H9 (cell line): ENCODE data around the gene CDIPT. TPM values are rescaled to one million over a fixed set of nuclear protein-coding genes. Genes with fewer than 3 reads are reported as not detected.

Source experiments
- DNase-seq: peaks from one replicate; pipeline ENCODE4 v3.0.0-alpha.2; 2017
- H2AFZ ChIP-seq: one replicate; pipeline ENCODE4 v1.6.1; 2013; ENCODE audit warnings: mild to moderate bottlenecking, low read length, control low read depth, moderate library complexity
- H2AK5ac ChIP-seq: 2 replicates; pipeline ENCODE4 v1.6.1; 2013; ENCODE audit warnings: low read length, control low read depth, mixed read lengths; ENCODE audit not compliant: insufficient read length
- H2BK120ac ChIP-seq: one replicate; pipeline ENCODE4 v1.6.1; 2013; ENCODE audit warnings: low read depth, mild to moderate bottlenecking, low read length, control low read depth, inconsistent platforms; ENCODE audit not compliant: poor library complexity, severe bottlenecking
- H2BK12ac ChIP-seq: 2 replicates; pipeline ENCODE4 v1.6.1; 2013; ENCODE audit warnings: low read length, control low read depth, mixed read lengths, low read depth; ENCODE audit not compliant: insufficient read length
- H2BK15ac ChIP-seq: 2 replicates; pipeline ENCODE4 v1.6.1; 2013; ENCODE audit warnings: low read depth, low read length, control low read depth
- H2BK20ac ChIP-seq: one replicate; pipeline ENCODE4 v1.6.1; 2013; ENCODE audit warnings: low read depth, mild to moderate bottlenecking, low read length, control low read depth, inconsistent platforms; ENCODE audit not compliant: poor library complexity, severe bottlenecking
- H2BK5ac ChIP-seq: 2 replicates; pipeline ENCODE4 v1.6.1; 2013; ENCODE audit warnings: low read length, control low read depth, mixed read lengths; ENCODE audit not compliant: insufficient read length
- H3K14ac ChIP-seq: 2 replicates; pipeline ENCODE4 v1.6.1; 2013; ENCODE audit warnings: low read length, control low read depth; ENCODE audit not compliant: insufficient read depth
- H3K18ac ChIP-seq: 2 replicates; pipeline ENCODE4 v1.6.1; 2013; ENCODE audit warnings: low read depth, mild to moderate bottlenecking, mixed read lengths, low read length, control low read depth; ENCODE audit not compliant: insufficient read length
- H3K23ac ChIP-seq: 2 replicates; pipeline ENCODE4 v1.6.1; 2013; ENCODE audit warnings: low read length, control low read depth, mixed read lengths, low read depth; ENCODE audit not compliant: insufficient read length
- H3K23me2 ChIP-seq: 2 replicates; pipeline ENCODE4 v1.6.1; 2013; ENCODE audit warnings: low read depth, mild to moderate bottlenecking, mixed read lengths, low read length, control low read depth; ENCODE audit not compliant: insufficient read length, poor library complexity, severe bottlenecking
- H3K27ac ChIP-seq: 2 replicates; pipeline ENCODE4 v1.5.1; 2013; ENCODE audit warnings: low read length, control low read depth, mixed read lengths, low read depth; ENCODE audit not compliant: insufficient read length
- H3K27me3 ChIP-seq: 2 replicates; pipeline ENCODE4 v1.6.1; 2013; ENCODE audit warnings: low read length, control low read depth, inconsistent platforms; ENCODE audit not compliant: insufficient read depth
- H3K4ac ChIP-seq: 2 replicates; pipeline ENCODE4 v1.6.1; 2013; ENCODE audit warnings: low read depth, mild to moderate bottlenecking, control low read depth, inconsistent platforms, low read length, moderate library complexity
- H3K4me1 ChIP-seq: 2 replicates; pipeline ENCODE4 v1.6.1; 2013; ENCODE audit warnings: low read length, control low read depth, inconsistent platforms; ENCODE audit not compliant: insufficient read depth
- H3K4me2 ChIP-seq: 2 replicates; pipeline ENCODE4 v1.6.1; 2013; ENCODE audit warnings: low read length, control low read depth, mixed read lengths; ENCODE audit not compliant: insufficient read length, insufficient read depth
- H3K56ac ChIP-seq: 2 replicates; pipeline ENCODE4 v1.6.1; 2013; ENCODE audit warnings: low read depth, mild to moderate bottlenecking, mixed read lengths, low read length, control low read depth; ENCODE audit not compliant: insufficient read length
- H3K79me1 ChIP-seq: 2 replicates; pipeline ENCODE4 v1.6.1; 2013; ENCODE audit warnings: low read depth, mild to moderate bottlenecking, moderate library complexity, low read length, control low read depth, inconsistent platforms; ENCODE audit not compliant: insufficient read depth, poor library complexity, severe bottlenecking
- H3K79me2 ChIP-seq: 2 replicates; pipeline ENCODE4 v1.6.1; 2013; ENCODE audit warnings: low read length, control low read depth, inconsistent platforms; ENCODE audit not compliant: insufficient read depth
- H3K9ac ChIP-seq: 2 replicates; pipeline ENCODE4 v1.6.1; 2013; ENCODE audit warnings: low read length, control low read depth, mixed read lengths; ENCODE audit not compliant: insufficient read length; ENCODE audit errors: extremely low read depth
- H3K9me3 ChIP-seq: one replicate; pipeline ENCODE4 v1.6.1; 2013; ENCODE audit warnings: low read depth, low read length, inconsistent platforms; ENCODE audit not compliant: control insufficient read depth
- H3T11ph ChIP-seq: one replicate; pipeline ENCODE4 v1.6.1; 2013; ENCODE audit warnings: mild to moderate bottlenecking, low read length, control low read depth, inconsistent platforms
- H4K20me1 ChIP-seq: one replicate; pipeline ENCODE4 v1.6.1; 2013; ENCODE audit not compliant: control insufficient read depth, insufficient read length, insufficient read depth
- H4K5ac ChIP-seq: 2 replicates; pipeline ENCODE4 v1.6.1; 2013; ENCODE audit warnings: low read depth, mild to moderate bottlenecking, mixed read lengths, low read length, control low read depth; ENCODE audit not compliant: insufficient read length
- H4K8ac ChIP-seq: replicated peaks from 2 replicates; pipeline ENCODE4 v1.6.1; 2013; ENCODE audit warnings: low read length, control low read depth, mixed read lengths, low read depth; ENCODE audit not compliant: insufficient read length
- H4K91ac ChIP-seq: 2 replicates; pipeline ENCODE4 v1.6.1; 2013; ENCODE audit warnings: low read depth, mild to moderate bottlenecking, moderate library complexity, mixed read lengths, low read length, control low read depth; ENCODE audit not compliant: insufficient read length
- H3K27ac Mint-ChIP-seq, 3 experiments: 2 replicates in 2 of 3; 3 replicates in 1 of 3; pipeline ENCODE4 v1.8.0; 2020 to 2021; ENCODE audit warnings: mixed read lengths in 3 of 3, mild to moderate bottlenecking in 1 of 3, moderate library complexity in 1 of 3
- H3K27me3 Mint-ChIP-seq: 2 replicates; pipeline ENCODE4 v1.8.0; 2021; ENCODE audit warnings: low read depth, mild to moderate bottlenecking, moderate library complexity, mixed read lengths
- H3K36me3 Mint-ChIP-seq, 3 experiments: 2 replicates in 2 of 3; 3 replicates in 1 of 3; pipeline ENCODE4 v1.8.0; 2020 to 2021; ENCODE audit warnings: low read depth in 3 of 3, mixed read lengths in 3 of 3; ENCODE audit not compliant: insufficient read depth in 1 of 3
- H3K4me1 Mint-ChIP-seq, 2 experiments: 2 replicates each; pipeline ENCODE4 v1.8.0; 2020; ENCODE audit warnings: mixed read lengths in 2 of 2
- H3K4me3 Mint-ChIP-seq, 2 experiments: 2 replicates in 1 of 2; 3 replicates in 1 of 2; pipeline ENCODE4 v1.8.0; 2020 to 2021; ENCODE audit warnings: mild to moderate bottlenecking in 2 of 2, mixed read lengths in 2 of 2, moderate library complexity in 1 of 2
- H3K9me3 Mint-ChIP-seq, 2 experiments: 2 replicates in 1 of 2; 3 replicates in 1 of 2; pipeline ENCODE4 v1.8.0; 2020; ENCODE audit warnings: mild to moderate bottlenecking in 2 of 2, mixed read lengths in 2 of 2, moderate library complexity in 1 of 2
- CTCF ChIP-seq: fragments of 200-600 bp; sonication (generic); conservative IDR thresholded peaks from 3 replicates; pipeline ENCODE4 v1.8.0; 2021; ENCODE audit warnings: antibody characterized with exemption, mild to moderate bottlenecking
- WGBS: extraction: QIAGEN DNeasy Blood & Tissue Kit; methylation state at CpG from one replicate; pipeline ENCODE4 v1.1.7; 2013; ENCODE audit warnings: missing lambda C conversion rate, low lambda C conversion rate, mixed read lengths; ENCODE audit not compliant: insufficient read length; ENCODE audit errors: extremely low coverage; 5-methylcytosine and 5-hydroxymethylcytosine counted together
- total RNA-seq: library from RNA; stranded (reverse); gene quantifications from 2 replicates; pipeline ENCODE4 v1.2.1, GENCODE V29; 2021

CDIPT gene
- total RNA-seq, 1 experiment from 2014 or later = 70.6 TPM

- Histone ChIP-seq H3K79me1 (no peaks in the 10 kb centered on the region), H3K18ac (no peak overlapping the region), H4K8ac (no peak overlapping the region), H3K27ac (no peak overlapping the region), H2AFZ (no peak overlapping the region), H3K79me2 (no peaks in the 10 kb centered on the region), H3K23ac (no peak overlapping the region), H3K56ac (no peak overlapping the region), H2AK5ac (no peak overlapping the region), H3K27me3 (no peaks in the 10 kb centered on the region), H3K4me2 (no peak overlapping the region), H3T11ph (no peak overlapping the region), H4K91ac (no peak overlapping the region), H3K4me1 (no peaks in the 10 kb centered on the region), H2BK12ac (no peak overlapping the region), H3K4ac (no peak overlapping the region), H2BK20ac (no peak overlapping the region), H4K5ac (no peak overlapping the region), H3K14ac (no peak overlapping the region), H2BK120ac (no peak overlapping the region), H3K23me2 (no peaks in the 10 kb centered on the region), H4K20me1 (no peaks in the 10 kb centered on the region), H3K9me3 (no peaks in the 10 kb centered on the region), H2BK15ac (no peak overlapping the region), H2BK5ac (no peak overlapping the region), H3K9ac (no peak overlapping the region)
- DNase-seq = no peak
- peaks cover 24 to 38% (median 35%) of the 10 kb centered on the region in 3 experiments for H3K36me3 Mint-ChIP-seq
- H3K27me3 Mint-ChIP-seq = no peaks in the 10 kb centered on the region; the same call in 1 of the 2 replicates
- no CpG with 5 or more reads among the region's 7 CpGs for WGBS
- H3K27ac Mint-ChIP-seq = peak overlapping the region in 1 of 3 experiments; percentile 83; a peak in 2 of 7 replicates
- H3K4me1 Mint-ChIP-seq = peaks cover 40 to 49% of the 10 kb centered on the region in 2 experiments
- no peak overlapping the region for H3K4me3 Mint-ChIP-seq
- no peaks in the 10 kb centered on the region for H3K9me3 Mint-ChIP-seq
- TF ChIP-seq CTCF = no peak
Measured at GRCh38 chr16:29821643-29822115, 41.3 kb downstream of the CDIPT start.
